Upper lobe of left lung (tissue), 6 donors: ENCODE results near the gene BOC. TPM values are rescaled to one million over a fixed set of nuclear protein-coding genes. Genes with fewer than 3 reads are reported as not detected.

Experiments used
- ATAC-seq, 2 donors: fragments of 200-7000 bp; cut with Tn5 transposase; one replicate each; pipeline ENCODE4 v1.9.1; 2022; ENCODE audit warnings: mild to moderate bottlenecking in 2 of 2, moderate library complexity in 2 of 2; ENCODE audit not compliant: low FRiP score in 2 of 2
- DNase-seq, 2 donors: peaks; one replicate each; pipeline ENCODE4 v3.0.0-alpha.2; 2019 to 2020
- H3K27ac ChIP-seq, 4 donors: fragments of 200-600 bp; sonication (generic); one replicate each; pipeline ENCODE4 v1.5.1; 2016 to 2019
- H3K27me3 ChIP-seq, 4 donors: fragments of 200-600 bp; sonication (generic); one replicate each; pipeline ENCODE4 v1.5.1; 2017 to 2019
- H3K36me3 ChIP-seq, 4 donors: fragments of 200-600 bp; sonication (generic); one replicate each; pipeline ENCODE4 v1.5.1; 2016 to 2019
- H3K4me1 ChIP-seq, 4 donors: fragments of 200-600 bp; sonication (generic); one replicate each; pipeline ENCODE4 v1.5.1; 2018 to 2019
- H3K4me3 ChIP-seq, 4 donors: fragments of 200-600 bp; sonication (generic); one replicate each; pipeline ENCODE4 v1.5.1; 2017 to 2019; ENCODE audit warnings: mild to moderate bottlenecking in 2 of 4, moderate library complexity in 1 of 4
- H3K9me3 ChIP-seq, 4 donors: fragments of 200-600 bp; sonication (generic); one replicate each; pipeline ENCODE4 v1.5.1; 2018 to 2019
- CTCF ChIP-seq, 6 experiments: fragments of 450-650 bp in 4 of 6; fragments of 200-600 bp in 2 of 6; sonication (generic) in 2 of 6; IDR thresholded peaks; one replicate each; pipeline ENCODE4 v1.5.1; 2016 to 2019; ENCODE audit warnings: antibody characterized with exemption in 6 of 6
- EP300 ChIP-seq, 4 donors: sonication (generic); formaldehyde crosslinking; IDR thresholded peaks; one replicate each; pipeline ENCODE4 v1.5.1; 2017; ENCODE audit warnings: antibody characterized with exemption in 4 of 4, control low read depth in 2 of 4
- POLR2A ChIP-seq, 4 donors: fragments of 450-650 bp; IDR thresholded peaks; one replicate each; pipeline ENCODE4 v1.5.1; 2016 to 2017; ENCODE audit warnings: antibody characterized with exemption in 4 of 4, mild to moderate bottlenecking in 2 of 4
- POLR2AphosphoS5 ChIP-seq, 2 donors: sonication (generic); formaldehyde crosslinking; IDR thresholded peaks; one replicate each; pipeline ENCODE4 v1.5.1; 2017; ENCODE audit warnings: antibody characterized with exemption in 2 of 2
- WGBS, 2 donors: methylation state at CpG; one replicate each; pipeline ENCODE4 v1.1.5; 2017 to 2018; 5-methylcytosine and 5-hydroxymethylcytosine counted together
- total RNA-seq, 6 donors: library from RNA; depleted of rRNA in 4 of 6; stranded (reverse); fragments of >200 nt in 4 of 6; gene quantifications; one replicate each; pipeline versions ENCODE4 v1.1.0 to v1.2.1, GENCODE V29; 2016 to 2021
- donor health status: DM: no; HTN: no; CAD: no; lungs with moderate emphysema.
- donor health status: DM: no; HTN: yes; CAD: no; lungs with severe emphysema.

BOC gene
- total RNA-seq, 6 donors from 2014 or later: 2.6 to 18.3 (median 4.5) TPM

- H3K4me3 ChIP-seq: no peak overlapping the region
- no peaks in the 10 kb centered on the region for H3K9me3 ChIP-seq
- H3K27ac ChIP-seq: no peak overlapping the region
- no peaks in the 10 kb centered on the region for H3K27me3 ChIP-seq
- H3K4me1 ChIP-seq: no peaks in the 10 kb centered on the region
- DNase-seq (no peak), ATAC-seq (no peak)
- no peaks in the 10 kb centered on the region for H3K36me3 ChIP-seq
- no peak for TF ChIP-seq POLR2A (IDR thresholded peaks at IDR 0.05)
- no peak for TF ChIP-seq POLR2AphosphoS5 (IDR thresholded peaks at IDR 0.05)
- no peak for TF ChIP-seq CTCF (IDR thresholded peaks at IDR 0.05)
- no peak for TF ChIP-seq EP300 (IDR thresholded peaks at IDR 0.05)
- WGBS, 2 donors: 94 to 95% methylated on average over 3 of the region's 3 CpGs
Observed at GRCh38 chr3:113243846-113244245, 32.5 kb downstream of the BOC start.

GRCh38 chr3:113245761-113246161, 34.4 kb downstream of the BOC start:
- Histone ChIP-seq H3K4me1 (no peaks in the 10 kb centered on the region), H3K36me3 (no peaks in the 10 kb centered on the region), H3K27me3 (no peaks in the 10 kb centered on the region), H3K27ac (no peak overlapping the region), H3K4me3 (no peak overlapping the region), H3K9me3 (no peaks in the 10 kb centered on the region)
- DNase-seq (no peak), ATAC-seq (peak in 1 of 2 donors; percentile 61)
- TF ChIP-seq EP300 (IDR thresholded peaks at IDR 0.05) (no peak), POLR2AphosphoS5 (IDR thresholded peaks at IDR 0.05) (no peak), CTCF (IDR thresholded peaks at IDR 0.05) (no peak), POLR2A (IDR thresholded peaks at IDR 0.05) (no peak)
- WGBS, 2 donors: 52 to 55% methylated on average over 5 of the region's 5 CpGs

GRCh38 chr3:113247068-113247467, 35.7 kb downstream of the BOC start:
- Histone ChIP-seq H3K4me3 (no peak overlapping the region), H3K36me3 (no peaks in the 10 kb centered on the region), H3K4me1 (no peaks in the 10 kb centered on the region), H3K9me3 (no peaks in the 10 kb centered on the region), H3K27me3 (no peaks in the 10 kb centered on the region), H3K27ac (peak overlapping the region in 1 of 4 donors; percentile 34)
- DNase-seq (no peak), ATAC-seq (no peak)
- no peak for TF ChIP-seq POLR2AphosphoS5 (IDR thresholded peaks at IDR 0.05)
- no peak for TF ChIP-seq CTCF (IDR thresholded peaks at IDR 0.05)
- no peak for TF ChIP-seq POLR2A (IDR thresholded peaks at IDR 0.05)
- no peak for TF ChIP-seq EP300 (IDR thresholded peaks at IDR 0.05)

GRCh38 chr3:113247675-113248458, 36.5 kb downstream of the BOC start:
- Histone ChIP-seq H3K4me1 (no peaks in the 10 kb centered on the region), H3K36me3 (no peaks in the 10 kb centered on the region), H3K9me3 (no peaks in the 10 kb centered on the region), H3K27me3 (no peaks in the 10 kb centered on the region), H3K4me3 (no peak overlapping the region), H3K27ac (peak overlapping the region in 2 of 4 donors; percentile 30 to 34)
- WGBS, 2 donors: 45 to 57% methylated on average over 6 to 7 of the region's 7 CpGs
- TF ChIP-seq EP300 (IDR thresholded peaks at IDR 0.05): no peak
- no peak for TF ChIP-seq CTCF (IDR thresholded peaks at IDR 0.05)
- ATAC-seq (peak in 1 of 2 donors; percentile 30), DNase-seq (no peak)

- no peaks in the 10 kb centered on the region for H3K27me3 ChIP-seq
- no peaks in the 10 kb centered on the region for H3K4me1 ChIP-seq
- no peak for DNase-seq
- ATAC-seq: peak; percentile 15 to 71
- TF ChIP-seq POLR2A (IDR thresholded peaks at IDR 0.05) (no peak), POLR2AphosphoS5 (IDR thresholded peaks at IDR 0.05) (no peak), EP300 (IDR thresholded peaks at IDR 0.05) (no peak), CTCF (IDR thresholded peaks at IDR 0.05) (no peak)
- no peaks in the 10 kb centered on the region for H3K9me3 ChIP-seq
- H3K27ac ChIP-seq: no peak overlapping the region
- no peaks in the 10 kb centered on the region for H3K36me3 ChIP-seq
- 67 to 70% methylated on average over 3 of the region's 3 CpGs for WGBS, 2 donors
- no peak overlapping the region for H3K4me3 ChIP-seq
Observed at GRCh38 chr3:113249111-113249510, 37.8 kb downstream of the BOC start.
